DND-41 (cell line): ENCODE data around the gene WHRN.

Experiments
- ATAC-seq: fragments of 200-7000 bp; cut with Tn5 transposase; 3 replicates; pipeline ENCODE4 v1.9.1; 2021; ENCODE audit warnings: low read depth; ENCODE audit not compliant: insufficient read depth
- DNase-seq: peaks from one replicate; pipeline ENCODE4 v3.0.0-alpha.2; 2020
- H2AFZ ChIP-seq: 2 replicates; pipeline ENCODE4 v1.6.0; 2012; ENCODE audit warnings: low read depth, low read length
- H3K27ac ChIP-seq: 2 replicates; pipeline ENCODE4 v1.5.1; 2012; ENCODE audit warnings: low read length, inconsistent platforms
- H3K27me3 ChIP-seq: fragments of 200-600 bp; sonication (generic); 2 replicates; pipeline ENCODE4 v1.6.0; 2012; ENCODE audit warnings: low read length, mild to moderate bottlenecking, inconsistent platforms; ENCODE audit not compliant: insufficient read depth, poor library complexity
- H3K36me3 ChIP-seq: 2 replicates; pipeline ENCODE4 v1.5.1; 2012; ENCODE audit warnings: low read length, inconsistent platforms; ENCODE audit not compliant: insufficient read depth
- H3K4me1 ChIP-seq: 2 replicates; pipeline ENCODE4 v1.5.1; 2012; ENCODE audit warnings: mild to moderate bottlenecking, low read length; ENCODE audit not compliant: insufficient read depth
- H3K4me2 ChIP-seq: 2 replicates; pipeline ENCODE4 v1.6.0; 2012; ENCODE audit warnings: mild to moderate bottlenecking, moderate library complexity, low read length, inconsistent platforms; ENCODE audit not compliant: insufficient read depth
- H3K4me3 ChIP-seq, 2 experiments: fragments of 200-600 bp in 1 of 2; shearing (Covaris generic) in 1 of 2; 2 replicates each; pipeline ENCODE4 v1.5.1; 2012 to 2016; ENCODE audit warnings: inconsistent platforms in 2 of 2, low read length in 2 of 2, mild to moderate bottlenecking in 2 of 2, low read depth in 1 of 2, moderate library complexity in 1 of 2
- H3K79me2 ChIP-seq: 2 replicates; pipeline ENCODE4 v1.6.0; 2012; ENCODE audit warnings: low read length, inconsistent platforms; ENCODE audit not compliant: insufficient read depth
- H3K9ac ChIP-seq: 2 replicates; pipeline ENCODE4 v1.6.0; 2012; ENCODE audit warnings: low read depth, mild to moderate bottlenecking, inconsistent platforms, low read length, moderate library complexity
- H3K9me3 ChIP-seq: 2 replicates; pipeline ENCODE4 v1.5.1; 2012; ENCODE audit warnings: low read length, moderate library complexity, mild to moderate bottlenecking, inconsistent platforms; ENCODE audit not compliant: insufficient read depth, severe bottlenecking
- H4K20me1 ChIP-seq: 2 replicates; pipeline ENCODE4 v1.6.0; 2012; ENCODE audit warnings: low read length; ENCODE audit not compliant: insufficient read depth
- CTCF ChIP-seq: IDR thresholded peaks from 2 replicates; pipeline ENCODE4 v1.5.1; 2012; ENCODE audit warnings: borderline replicate concordance, low read length, moderate library complexity, mild to moderate bottlenecking; ENCODE audit not compliant: poor library complexity, severe bottlenecking; ENCODE audit errors: extremely low read depth
- EZH2 ChIP-seq: IDR thresholded peaks from 3 replicates; pipeline ENCODE4 v1.6.1; 2012; ENCODE audit warnings: borderline replicate concordance, low read depth, mild to moderate bottlenecking, moderate library complexity, low read length, inconsistent platforms; ENCODE audit not compliant: severe bottlenecking

Gene WHRN

GRCh38 chr9:114408645-114409044 is 96.6 kb downstream of the WHRN start:
- Histone ChIP-seq H3K27ac (no peak overlapping the region), H3K4me3 (no peak overlapping the region), H3K9ac (no peak overlapping the region), H3K4me2 (no peak overlapping the region), H3K36me3 (no peaks in the 10 kb centered on the region), H3K4me1 (peaks cover 7% of the 10 kb centered on the region), H3K79me2 (no peaks in the 10 kb centered on the region), H3K27me3 (no peaks in the 10 kb centered on the region), H2AFZ (no peak overlapping the region), H4K20me1 (no peaks in the 10 kb centered on the region), H3K9me3 (no peaks in the 10 kb centered on the region)
- no peak for TF ChIP-seq EZH2
- ATAC-seq (no peak), DNase-seq (no peak)

GRCh38 chr9:114407889-114408288 is 97.4 kb downstream of the WHRN start:
- no peak overlapping the region for H3K9ac ChIP-seq
- no peak overlapping the region for H3K27ac ChIP-seq
- TF ChIP-seq EZH2 = no peak
- no peak for TF ChIP-seq CTCF
- no peak overlapping the region for H3K4me3 ChIP-seq
- no peaks in the 10 kb centered on the region for H3K36me3 ChIP-seq
- DNase-seq = no peak
- H3K9me3 ChIP-seq = no peaks in the 10 kb centered on the region
- no peak overlapping the region for H2AFZ ChIP-seq
- H3K79me2 ChIP-seq = no peaks in the 10 kb centered on the region
- H3K4me1 ChIP-seq = peaks cover 7% of the 10 kb centered on the region
- no peak for ATAC-seq
- H3K4me2 ChIP-seq = no peak overlapping the region
- H3K27me3 ChIP-seq = no peaks in the 10 kb centered on the region
- H4K20me1 ChIP-seq = no peaks in the 10 kb centered on the region

GRCh38 chr9:114406441-114406840 is 98.8 kb downstream of the WHRN start:
- TF ChIP-seq EZH2 (no peak), CTCF (no peak)
- no peaks in the 10 kb centered on the region for H3K9me3 ChIP-seq
- no peak for ATAC-seq
- H3K79me2 ChIP-seq = no peaks in the 10 kb centered on the region
- no peak overlapping the region for H3K9ac ChIP-seq
- H3K27me3 ChIP-seq = no peaks in the 10 kb centered on the region
- H4K20me1 ChIP-seq = no peaks in the 10 kb centered on the region
- no peak overlapping the region for H3K27ac ChIP-seq
- peaks cover 7% of the 10 kb centered on the region for H3K4me1 ChIP-seq
- H3K36me3 ChIP-seq = no peaks in the 10 kb centered on the region
- H2AFZ ChIP-seq = no peak overlapping the region
- no peak overlapping the region for H3K4me3 ChIP-seq
- no peak for DNase-seq
- H3K4me2 ChIP-seq = no peak overlapping the region

GRCh38 chr9:114405294-114406034 is 99.8 kb downstream of the WHRN start:
- Histone ChIP-seq H3K27ac (no peak overlapping the region), H3K4me2 (0 out of 2 replicates have a peak overlapping the region, but pooled peaks have one; percentile 18), H3K9me3 (no peaks in the 10 kb centered on the region), H3K4me1 (peaks cover 7% of the 10 kb centered on the region), H2AFZ (peak overlapping the region; percentile 58), H3K27me3 (no peaks in the 10 kb centered on the region), H3K36me3 (no peaks in the 10 kb centered on the region), H3K79me2 (no peaks in the 10 kb centered on the region), H4K20me1 (no peaks in the 10 kb centered on the region), H3K4me3 (no peak overlapping the region), H3K9ac (no peak overlapping the region)
- TF ChIP-seq EZH2 (no peak), CTCF (peak; percentile 89)
- ATAC-seq (peak; percentile 99), DNase-seq (peak; percentile 83)
